Subcutaneous adipose tissue (tissue), 4 donors: Measurements from ENCODE around the gene EDDM3A. TPM values are rescaled to one million over a fixed set of nuclear protein-coding genes. Genes with fewer than 3 reads are reported as not detected.

Source experiments
- total RNA-seq, 4 donors: library from RNA; depleted of rRNA; stranded (reverse); fragments of >200 nt; gene quantifications; one replicate each; pipeline ENCODE4 v1.1.0, GENCODE V29; 2016
- TF ChIP-seq, protein P1 (sequence below): fragments of 450-650 bp; IDR thresholded peaks from one replicate; pipeline ENCODE4 v1.5.1; 2016; ENCODE audit warnings: low read depth, mild to moderate bottlenecking, control low read depth, antibody characterized with exemption, moderate library complexity

EDDM3A gene
- total RNA-seq, 4 donors from 2014 or later: not detected

DNA sequence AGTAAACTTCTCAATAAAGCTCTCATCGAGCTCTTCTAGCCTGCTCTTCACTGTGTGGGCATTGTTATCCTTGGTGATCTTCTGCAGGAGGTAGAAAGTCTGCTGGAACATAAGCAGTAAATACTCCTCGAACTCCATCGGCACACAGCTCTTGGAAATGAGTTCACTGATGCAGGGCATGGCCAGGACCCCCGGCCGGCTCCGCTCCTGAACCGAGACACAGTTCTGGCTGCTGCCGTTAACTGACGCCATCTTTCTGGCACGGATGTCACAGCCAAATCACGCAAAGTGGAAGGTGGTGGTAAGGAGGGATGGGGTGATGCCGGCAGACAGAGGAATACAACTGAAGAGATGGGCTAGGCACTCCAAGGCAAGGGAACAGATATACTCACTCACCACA, 23.7 kb upstream of the EDDM3A start:
- TF ChIP-seq, protein P1, sequence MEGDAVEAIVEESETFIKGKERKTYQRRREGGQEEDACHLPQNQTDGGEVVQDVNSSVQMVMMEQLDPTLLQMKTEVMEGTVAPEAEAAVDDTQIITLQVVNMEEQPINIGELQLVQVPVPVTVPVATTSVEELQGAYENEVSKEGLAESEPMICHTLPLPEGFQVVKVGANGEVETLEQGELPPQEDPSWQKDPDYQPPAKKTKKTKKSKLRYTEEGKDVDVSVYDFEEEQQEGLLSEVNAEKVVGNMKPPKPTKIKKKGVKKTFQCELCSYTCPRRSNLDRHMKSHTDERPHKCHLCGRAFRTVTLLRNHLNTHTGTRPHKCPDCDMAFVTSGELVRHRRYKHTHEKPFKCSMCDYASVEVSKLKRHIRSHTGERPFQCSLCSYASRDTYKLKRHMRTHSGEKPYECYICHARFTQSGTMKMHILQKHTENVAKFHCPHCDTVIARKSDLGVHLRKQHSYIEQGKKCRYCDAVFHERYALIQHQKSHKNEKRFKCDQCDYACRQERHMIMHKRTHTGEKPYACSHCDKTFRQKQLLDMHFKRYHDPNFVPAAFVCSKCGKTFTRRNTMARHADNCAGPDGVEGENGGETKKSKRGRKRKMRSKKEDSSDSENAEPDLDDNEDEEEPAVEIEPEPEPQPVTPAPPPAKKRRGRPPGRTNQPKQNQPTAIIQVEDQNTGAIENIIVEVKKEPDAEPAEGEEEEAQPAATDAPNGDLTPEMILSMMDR: no peak

DNA sequence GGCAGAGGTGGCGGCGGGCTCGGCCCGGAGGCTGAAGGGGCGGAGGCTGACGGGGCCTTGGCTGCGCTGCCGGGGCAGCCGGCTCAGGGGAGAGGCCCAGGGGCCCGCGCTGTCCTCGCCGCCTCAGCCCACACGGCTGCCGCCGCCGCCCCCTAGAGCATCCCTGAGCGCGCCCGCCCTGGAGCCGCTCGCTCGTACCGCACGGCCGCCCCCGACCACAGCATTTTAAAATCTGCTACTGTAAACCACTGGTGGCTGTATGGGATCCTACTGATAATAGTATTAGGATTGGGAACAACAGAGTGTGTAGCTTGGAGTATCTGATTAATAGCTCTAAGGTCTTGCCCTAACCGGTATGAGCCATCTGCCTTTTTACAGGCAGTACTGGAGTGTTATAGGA, 22.2 kb upstream of the EDDM3A start:
- TF ChIP-seq, protein P1: no peak

DNA sequence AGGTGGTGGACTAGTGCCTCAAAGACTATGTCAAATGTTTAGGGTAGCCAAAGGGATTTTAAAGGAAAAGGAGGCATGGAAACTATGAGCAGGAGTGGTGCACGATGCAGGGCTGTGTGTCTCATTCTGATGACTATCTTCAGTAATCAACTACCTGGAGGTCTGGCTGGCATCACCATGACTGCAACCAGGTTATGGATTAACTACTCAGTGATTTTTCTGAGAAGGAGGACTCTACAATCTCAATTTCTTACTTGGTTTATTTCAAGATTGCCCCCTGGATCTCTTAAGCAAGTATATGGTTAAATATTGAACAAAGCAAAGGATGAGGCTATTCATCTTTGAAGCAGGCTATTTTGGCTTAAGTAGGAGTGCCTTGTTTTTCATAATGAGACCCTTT, 19.2 kb upstream of the EDDM3A start:
- TF ChIP-seq, protein P1: no peak

DNA sequence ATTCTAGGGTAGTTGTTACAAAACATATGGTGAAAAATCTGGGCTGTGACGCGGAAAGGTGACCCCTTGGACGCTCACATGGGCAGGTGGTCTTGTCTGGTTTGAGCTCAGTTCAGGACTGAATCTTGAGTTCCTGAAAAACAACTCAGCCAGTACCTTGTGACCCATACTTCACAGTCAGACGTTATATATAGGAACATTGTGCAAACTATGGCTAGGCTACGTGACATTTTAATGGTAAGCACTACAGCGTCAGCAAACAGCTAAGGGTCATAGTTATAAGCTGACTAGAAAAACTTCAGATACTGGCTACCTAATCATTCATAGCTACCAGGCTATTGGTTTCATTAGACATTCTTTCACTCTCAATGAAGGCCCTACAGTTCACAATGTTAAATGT, 14.8 kb upstream of the EDDM3A start:
- TF ChIP-seq, protein P1: no peak

DNA sequence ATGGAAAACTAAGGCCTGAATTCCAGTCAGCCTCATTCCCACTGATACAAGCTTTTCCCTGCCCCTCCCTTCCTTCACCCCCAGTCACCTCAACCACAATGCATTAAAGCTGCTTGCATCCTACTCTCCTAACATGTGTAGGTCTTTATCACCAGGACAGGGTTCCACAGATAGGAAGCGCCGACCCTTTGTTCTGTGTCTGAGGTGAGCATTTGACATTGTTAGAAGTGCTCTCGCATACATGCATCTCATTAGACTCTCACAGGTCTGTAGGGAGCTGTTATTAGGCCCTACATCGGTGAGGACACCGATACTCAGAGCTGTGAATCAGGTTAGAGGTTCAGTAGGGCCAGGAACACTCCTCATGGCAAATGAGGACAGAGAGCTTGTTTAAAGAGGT, 13.2 kb upstream of the EDDM3A start:
- TF ChIP-seq, protein P1: no peak

DNA sequence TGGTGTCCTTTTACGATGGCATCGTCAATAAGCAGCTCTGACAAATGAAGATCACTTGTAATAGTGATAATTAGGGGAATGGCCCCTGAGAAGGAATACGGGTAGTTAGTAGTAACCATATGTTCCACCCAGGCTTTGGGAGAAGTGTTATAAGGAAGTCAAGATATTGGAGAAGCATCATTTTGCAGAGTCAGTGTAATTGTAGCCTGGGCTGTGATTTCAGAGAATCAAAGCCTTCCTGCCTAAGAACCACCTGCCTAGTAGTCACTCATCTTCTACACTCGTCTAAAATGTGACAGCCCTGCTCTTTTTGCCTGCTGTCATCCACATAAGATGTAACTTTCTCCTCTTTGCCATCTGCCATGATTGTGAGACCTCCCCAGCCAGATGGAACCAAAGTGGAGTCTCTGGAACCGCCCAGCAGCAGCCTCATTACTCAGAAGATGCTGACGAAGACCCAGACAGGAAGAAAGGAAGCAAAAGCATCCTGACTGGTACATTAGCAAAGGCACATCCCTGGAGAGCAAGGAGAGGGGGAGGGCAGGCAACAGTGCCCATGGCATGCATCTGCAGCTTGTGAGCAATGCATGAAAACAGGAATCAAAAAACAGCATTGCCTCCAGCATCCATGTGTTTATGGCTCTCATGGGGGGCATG, 12.6 kb upstream of the EDDM3A start:
- TF ChIP-seq, protein P1: no peak

DNA sequence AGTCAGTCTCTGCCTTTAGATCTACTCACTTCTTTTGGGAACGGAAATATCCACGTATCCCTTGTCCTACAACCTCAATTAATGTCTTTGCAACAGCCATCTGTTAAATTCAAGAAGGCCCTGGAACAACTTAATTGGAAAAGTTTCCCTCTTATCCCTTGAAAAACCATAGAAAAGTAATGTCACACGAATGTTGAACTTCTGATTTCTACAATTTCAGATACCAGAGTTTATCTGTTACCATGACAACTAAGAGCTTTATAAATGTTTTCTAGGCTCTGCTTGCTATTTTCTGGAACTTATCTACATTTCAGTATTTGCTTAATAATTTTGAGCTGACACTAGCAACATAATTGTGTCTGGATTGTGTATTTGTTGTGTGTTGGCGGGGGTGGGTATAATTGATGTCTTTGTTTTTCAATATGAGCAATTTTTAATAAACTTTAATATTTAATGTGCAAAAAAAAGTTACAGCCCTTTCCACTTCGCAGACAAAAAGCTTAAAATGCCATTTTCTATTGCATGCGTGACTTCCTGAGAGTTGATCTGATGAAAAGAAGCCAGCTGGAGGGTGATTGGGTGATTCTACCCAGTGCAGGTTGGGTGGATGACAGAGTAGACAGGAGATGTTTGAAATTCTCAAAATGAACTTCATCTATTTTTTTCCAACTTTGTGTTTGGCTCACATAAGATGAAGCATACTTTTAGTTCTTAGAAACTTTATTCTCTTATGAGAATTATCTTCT, 11.8 kb upstream of the EDDM3A start:
- TF ChIP-seq, protein P1: no peak
